ENCODE measurements around the gene SLC10A1. TPM values are rescaled to one million over a fixed set of nuclear protein-coding genes. Genes with fewer than 3 reads are reported as not detected.
"Not testable (repeated sequence)": the region's sequence is repeated elsewhere in the genome, so short reads cannot be mapped to it uniquely, and the experiment has no call there.

Gene SLC10A1
- total RNA-seq, 2 experiments from 2014 or later, result not detected

- Mint-ChIP-seq H3K27me3 (no peaks in the 10 kb centered on the region), H3K36me3 (no peaks in the 10 kb centered on the region), H3K4me3 (no peak overlapping the region), H3K27ac (no peak overlapping the region), H3K4me1 (peaks cover 7% of the 10 kb centered on the region), H3K9me3 (peaks cover 1% of the 10 kb centered on the region)
- DNase-seq, result no peak
- POLR2A ChIA-PET, result interaction anchor here (0.6 to 3.6 kb wide), 2 partner anchors 13 to 41 kb away, joined by 3 to 21 read pairs; partner anchors contain the start of gene SRSF5
- ATAC-seq (ENCODE audit: low read depth), result no peak
Observed at GRCh38 chr14:69754487-69754886, 42.6 kb downstream of the SLC10A1 start.

DNA sequence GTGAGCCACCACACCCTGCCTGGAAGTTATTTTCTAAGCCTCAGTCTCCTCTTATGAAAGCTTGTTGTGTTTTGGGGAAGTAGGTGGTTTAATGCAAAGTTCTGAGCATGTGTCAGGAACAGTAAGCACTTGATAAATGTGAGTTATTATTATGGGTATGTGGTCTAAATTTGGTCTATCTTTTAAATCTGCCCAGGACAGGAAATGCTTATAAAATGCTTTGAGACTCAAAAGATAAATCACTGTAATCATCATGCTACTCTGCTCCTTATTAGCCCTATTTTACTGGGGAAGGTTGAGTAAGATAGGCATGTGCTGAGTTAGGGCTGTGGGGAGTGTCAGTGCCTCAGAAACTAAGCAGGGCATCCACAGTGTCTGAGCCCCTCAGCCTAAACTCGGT lies 43.2 kb downstream of the SLC10A1 start:
- POLR2A ChIA-PET, result interaction anchor here (3.6 kb wide), 1 partner anchor 13 kb away, joined by 21 read pairs; the partner anchor contains the start of gene SRSF5
- Mint-ChIP-seq H3K4me3 (no peak overlapping the region), H3K4me1 (peaks cover 7% of the 10 kb centered on the region), H3K9me3 (peaks cover 1% of the 10 kb centered on the region), H3K27ac (no peak overlapping the region), H3K36me3 (no peaks in the 10 kb centered on the region), H3K27me3 (no peaks in the 10 kb centered on the region)
- DNase-seq (no peak), ATAC-seq (ENCODE audit: low read depth) (no peak)

DNA sequence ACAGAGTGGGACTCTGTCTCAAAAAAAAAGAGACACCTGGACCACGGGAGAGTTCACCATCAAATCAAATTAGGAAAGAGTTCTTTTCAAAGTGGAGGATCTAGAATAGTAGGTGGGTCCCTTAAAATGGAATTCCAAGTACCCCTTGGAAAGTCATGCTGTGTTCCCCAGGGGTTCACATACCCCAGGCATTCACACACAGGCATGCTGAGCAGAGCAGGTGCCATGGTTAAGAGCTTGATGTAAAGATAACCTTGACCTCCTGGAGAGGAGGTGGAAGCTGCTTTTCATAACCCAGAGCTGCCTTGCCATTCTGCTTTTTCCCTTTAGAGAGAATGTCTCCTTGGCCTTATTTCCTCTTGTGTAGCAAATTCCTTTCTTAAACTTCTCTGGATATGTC lies 44.3 kb downstream of the SLC10A1 start:
- H3K4me1 Mint-ChIP-seq, result peaks cover 7% of the 10 kb centered on the region
- DNase-seq (no peak), ATAC-seq (ENCODE audit: low read depth) (no peak)
- POLR2A ChIA-PET, result interaction anchor here (1.6 kb wide), 1 partner anchor 15 kb away, joined by 3 read pairs; the partner anchor contains the start of gene SRSF5
- H3K36me3 Mint-ChIP-seq, result no peaks in the 10 kb centered on the region
- H3K4me3 Mint-ChIP-seq, result no peak overlapping the region
- no peak overlapping the region for H3K27ac Mint-ChIP-seq
- H3K27me3 Mint-ChIP-seq, result no peaks in the 10 kb centered on the region
- H3K9me3 Mint-ChIP-seq, result peaks cover 1% of the 10 kb centered on the region

DNA sequence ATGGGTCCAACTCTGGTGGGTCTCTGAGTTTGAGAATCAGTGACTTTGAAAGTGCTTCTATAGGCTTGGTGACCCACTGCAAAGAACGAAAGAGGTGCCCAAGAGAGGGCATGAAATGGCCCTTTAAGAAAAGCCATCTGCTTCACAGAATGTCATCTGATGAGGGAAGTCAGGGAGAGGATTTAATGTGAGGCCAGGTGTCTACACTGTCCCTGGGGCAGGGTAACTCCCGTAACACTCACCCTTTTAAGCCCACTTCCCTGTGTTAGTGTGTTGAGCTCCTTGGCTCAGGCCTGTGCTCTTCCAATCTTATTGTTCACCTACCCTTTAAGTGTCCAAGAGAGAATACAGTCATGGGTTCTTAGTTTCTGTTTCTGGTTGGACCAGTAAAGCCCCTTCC lies 46.5 kb downstream of the SLC10A1 start:
- Mint-ChIP-seq H3K9me3 (peaks cover 1% of the 10 kb centered on the region), H3K36me3 (peaks cover 2% of the 10 kb centered on the region), H3K4me1 (peaks cover 9% of the 10 kb centered on the region), H3K27me3 (no peaks in the 10 kb centered on the region), H3K27ac (no peak overlapping the region), H3K4me3 (no peak overlapping the region)
- no peak for ATAC-seq (ENCODE audit: low read depth)
- DNase-seq, result no peak
- POLR2A ChIA-PET, result no interaction called here

DNA sequence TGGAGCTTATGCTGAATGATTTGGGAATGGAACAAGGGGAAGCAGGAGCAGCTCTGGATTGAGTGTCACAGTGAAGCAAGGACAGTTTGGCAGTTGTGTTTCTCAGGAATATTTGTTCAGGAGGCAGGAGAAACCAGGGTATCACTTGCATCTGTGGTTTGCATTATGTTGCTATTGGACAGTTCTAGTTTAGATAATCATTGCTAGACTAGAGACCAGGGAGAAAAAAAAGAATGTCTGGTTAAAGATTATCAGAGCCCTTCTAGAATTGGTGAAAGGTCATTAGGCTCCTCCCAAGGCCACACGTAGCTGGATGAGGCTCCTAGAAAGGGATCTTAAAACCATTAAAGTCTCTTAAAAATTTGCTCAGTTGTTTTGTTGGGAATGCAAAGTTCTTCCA lies 47.1 kb downstream of the SLC10A1 start:
- H3K4me1 Mint-ChIP-seq, result peaks cover 5% of the 10 kb centered on the region

GRCh38 chr14:69741055-69741454 lies 56.0 kb downstream of the SLC10A1 start:
- DNase-seq, result no peak
- Mint-ChIP-seq H3K4me3 (no peak overlapping the region), H3K9me3 (peaks cover 4% of the 10 kb centered on the region), H3K27me3 (no peaks in the 10 kb centered on the region), H3K4me1 (peaks cover 2% of the 10 kb centered on the region), H3K27ac (no peak overlapping the region), H3K36me3 (peaks cover 5% of the 10 kb centered on the region)
- POLR2A ChIA-PET, result no interaction called here
- ATAC-seq (ENCODE audit: low read depth), result no peak

More for the DNA sequence above, 47.1 kb downstream of the SLC10A1 start:
- H3K9me3 Mint-ChIP-seq, result no peaks in the 10 kb centered on the region
- POLR2A ChIA-PET, result no interaction called here
- no peak overlapping the region for H3K27ac Mint-ChIP-seq
- ATAC-seq (ENCODE audit: low read depth) (no peak), DNase-seq (no peak)
- no peaks in the 10 kb centered on the region for H3K27me3 Mint-ChIP-seq
- H3K4me3 Mint-ChIP-seq, result no peak overlapping the region
- peaks cover 2% of the 10 kb centered on the region for H3K36me3 Mint-ChIP-seq

DNA sequence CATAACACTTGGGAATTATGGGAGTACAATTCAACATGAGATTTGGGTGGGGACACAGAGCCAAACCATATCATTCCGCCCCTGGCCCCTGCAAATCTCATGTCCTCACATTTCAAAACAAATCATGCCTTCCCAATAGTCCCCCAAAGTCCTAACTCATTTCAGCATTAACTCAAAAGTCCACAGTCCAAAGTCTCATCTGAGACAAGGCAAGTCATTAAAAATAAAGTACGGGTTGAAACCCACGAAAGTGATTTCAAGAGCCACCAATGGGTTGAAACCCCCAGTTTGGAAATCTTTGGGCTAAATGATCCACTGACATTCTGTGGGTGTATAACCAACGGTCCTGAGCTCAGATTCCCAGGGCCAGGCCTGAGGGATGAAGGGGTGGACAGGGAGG lies 60.6 kb downstream of the SLC10A1 start:
- H3K27me3 Mint-ChIP-seq; H3K27ac Mint-ChIP-seq; ATAC-seq (ENCODE audit: low read depth); H3K4me3 Mint-ChIP-seq; H3K36me3 Mint-ChIP-seq; DNase-seq; H3K9me3 Mint-ChIP-seq; H3K4me1 Mint-ChIP-seq; POLR2A ChIA-PET: not testable (repeated sequence)

DNA sequence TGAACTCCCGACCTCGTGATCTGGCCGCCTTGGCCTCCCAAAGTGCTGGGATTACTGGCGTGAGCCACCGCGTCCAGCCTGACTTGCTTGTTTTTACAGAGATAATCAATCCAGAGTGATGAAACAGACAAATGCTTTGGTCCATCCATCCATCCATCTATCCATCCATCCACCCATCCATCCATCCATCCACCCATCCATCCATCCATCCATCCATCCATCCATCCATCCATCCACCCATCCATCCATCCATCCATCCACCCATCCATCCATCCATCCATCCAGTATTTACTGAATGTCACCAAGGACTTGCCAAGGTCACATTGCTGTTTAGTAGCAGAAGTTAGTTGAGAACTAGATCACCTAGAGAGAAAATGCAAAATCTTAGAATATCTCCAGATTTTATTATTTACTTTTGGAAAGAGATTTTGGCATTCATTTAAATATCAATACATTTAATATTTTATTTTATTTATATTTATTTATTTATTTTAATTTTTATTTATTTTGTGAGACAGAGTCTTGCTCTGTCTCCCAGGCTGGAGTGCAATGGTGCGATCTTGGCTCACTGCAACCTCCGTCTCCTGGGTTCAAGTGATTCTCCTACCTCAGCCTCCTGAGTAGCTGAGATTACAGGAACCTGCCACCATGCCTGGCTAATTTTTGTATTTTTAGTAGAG lies 65.0 kb downstream of the SLC10A1 start:
- H3K4me1 Mint-ChIP-seq, result peaks cover 20% of the 10 kb centered on the region
- H3K27me3 Mint-ChIP-seq; H3K36me3 Mint-ChIP-seq; H3K27ac Mint-ChIP-seq; H3K4me3 Mint-ChIP-seq; H3K9me3 Mint-ChIP-seq; DNase-seq; ATAC-seq (ENCODE audit: low read depth): not testable (repeated sequence)
- POLR2A ChIA-PET, result interaction anchor here (0.7 kb wide), 1 partner anchor 312 kb away, joined by 4 read pairs; no protein-coding TSS in a partner anchor

GRCh38 chr14:69727860-69728259 lies 69.2 kb downstream of the SLC10A1 start:
- H3K4me3 Mint-ChIP-seq, result no peak overlapping the region
- ATAC-seq (ENCODE audit: low read depth), result no peak
- H3K27ac Mint-ChIP-seq, result peak overlapping the region; percentile 26
- no peaks in the 10 kb centered on the region for H3K9me3 Mint-ChIP-seq
- no peaks in the 10 kb centered on the region for H3K36me3 Mint-ChIP-seq
- H3K4me1 Mint-ChIP-seq, result peaks cover 25% of the 10 kb centered on the region
- POLR2A ChIA-PET, result no interaction called here
- H3K27me3 Mint-ChIP-seq, result peaks cover 9% of the 10 kb centered on the region
- no peak for DNase-seq

- peaks cover 9% of the 10 kb centered on the region for H3K27me3 Mint-ChIP-seq
- no peaks in the 10 kb centered on the region for H3K9me3 Mint-ChIP-seq
- peak overlapping the region; percentile 57 for H3K27ac Mint-ChIP-seq
- peaks cover 25% of the 10 kb centered on the region for H3K4me1 Mint-ChIP-seq
- POLR2A ChIA-PET, result interaction anchor here (1.0 kb wide), 1 partner anchor 112 kb away, joined by 3 read pairs; no protein-coding TSS in a partner anchor
- H3K4me3 Mint-ChIP-seq, result peak overlapping the region; percentile 68
- DNase-seq, result peak; percentile 91
- H3K36me3 Mint-ChIP-seq, result no peaks in the 10 kb centered on the region
- ATAC-seq (ENCODE audit: low read depth), result peak; percentile 90
Observed at GRCh38 chr14:69726761-69727511, 70.1 kb downstream of the SLC10A1 start.

Other genes starting within 250 kb of the SLC10A1 start
- gene CCDC177, start 222.4 kb downstream of the SLC10A1 start, total RNA-seq, result not detected
- 10 to 100 TPM; 42.9 to 44.5 TPM for gene SUSD6, start 185.6 kb downstream of the SLC10A1 start, total RNA-seq
- gene SRSF5, start 30.1 kb downstream of the SLC10A1 start, total RNA-seq, result 100 to 1,000 TPM; 565 to 587 TPM
- not detected for gene SMOC1, start 82.2 kb upstream of the SLC10A1 start, total RNA-seq